Measurements from ENCODE around the gene DOK5.
A peak's percentile ranks its signal among the peaks of the same experiment; 100 is the strongest.

The DOK5 gene

GRCh38 chr20:54620611-54621010 lies 145.2 kb downstream of the DOK5 start:
- DNase-seq, result no peak

GRCh38 chr20:54622333-54623295 lies 147.2 kb downstream of the DOK5 start:
- DNase-seq, result no peak

GRCh38 chr20:54623991-54624569 lies 148.7 kb downstream of the DOK5 start:
- no peak for DNase-seq

- DNase-seq, result no peak
Measured at GRCh38 chr20:54624706-54625390, 149.5 kb downstream of the DOK5 start.

- DNase-seq, result no peak
Measured at GRCh38 chr20:54625497-54625896, 150.1 kb downstream of the DOK5 start.

- no peak for DNase-seq
Measured at GRCh38 chr20:54626126-54626525, 150.7 kb downstream of the DOK5 start.

- DNase-seq, result no peak
Measured at GRCh38 chr20:54629632-54630031, 154.2 kb downstream of the DOK5 start.

GRCh38 chr20:54630582-54630981 lies 155.2 kb downstream of the DOK5 start:
- DNase-seq, result no peak

GRCh38 chr20:54631059-54631458 lies 155.7 kb downstream of the DOK5 start:
- DNase-seq, result no peak

- DNase-seq, result no peak
Measured at GRCh38 chr20:54633374-54634355, 158.3 kb downstream of the DOK5 start.

- no peak for DNase-seq
Measured at GRCh38 chr20:54636575-54636974, 161.2 kb downstream of the DOK5 start.

GRCh38 chr20:54639941-54640340 lies 164.5 kb downstream of the DOK5 start:
- DNase-seq, result no peak

GRCh38 chr20:54640800-54641199 lies 165.4 kb downstream of the DOK5 start:
- DNase-seq, result no peak

- no peak for DNase-seq
Measured at GRCh38 chr20:54642864-54643667, 167.7 kb downstream of the DOK5 start.

- no peak for DNase-seq
Measured at GRCh38 chr20:54643761-54644160, 168.4 kb downstream of the DOK5 start.

- no peak for DNase-seq
Measured at GRCh38 chr20:54645445-54646155, 170.2 kb downstream of the DOK5 start.

- DNase-seq, result no peak
Measured at GRCh38 chr20:54646156-54646517, 170.7 kb downstream of the DOK5 start.

GRCh38 chr20:54648421-54649142 lies 173.2 kb downstream of the DOK5 start:
- no peak for DNase-seq

- peak; percentile 81 for DNase-seq
Measured at GRCh38 chr20:54649511-54649962, 174.1 kb downstream of the DOK5 start.

GRCh38 chr20:54650052-54650719 lies 174.8 kb downstream of the DOK5 start:
- no peak for DNase-seq
